Left lung (tissue), 10 donors: ENCODE data around the gene HOMEZ. TPM values are rescaled to one million over a fixed set of nuclear protein-coding genes. Genes with fewer than 3 reads are reported as not detected.
A peak's percentile ranks its signal among the peaks of the same experiment; 100 is the strongest.
"Not testable (repeated sequence)": the region's sequence is repeated elsewhere in the genome, so short reads cannot be mapped to it uniquely, and the experiment has no call there.

ENCODE experiments used
- ATAC-seq: fragments of 200-7000 bp; cut with Tn5 transposase; one replicate; pipeline ENCODE4 v1.9.1; 2020; ENCODE audit warnings: moderate library complexity
- DNase-seq, 4 donors: peaks; one replicate each; pipeline ENCODE4 v3.0.0-alpha.2; 2013 to 2020
- H3K27ac ChIP-seq, 2 donors: fragments of 200-600 bp; sonication (generic) in 1 of 2; one replicate each; pipeline versions ENCODE4 v1.5.0 to v1.8.0; 2020 to 2021
- H3K27me3 ChIP-seq, 2 donors: fragments of 200-600 bp; sonication (generic) in 1 of 2; one replicate each; pipeline versions ENCODE4 v1.5.0 to v1.8.0; 2020 to 2021
- H3K36me3 ChIP-seq, 2 donors: fragments of 200-600 bp; sonication (generic) in 1 of 2; one replicate each; pipeline versions ENCODE4 v1.5.0 to v1.8.0; 2020 to 2021
- H3K4me1 ChIP-seq, 2 donors: fragments of 200-600 bp; one replicate each; pipeline ENCODE4 v1.8.0; 2021
- H3K4me3 ChIP-seq, 2 donors: fragments of 200-600 bp; sonication (generic) in 1 of 2; one replicate each; pipeline versions ENCODE4 v1.5.0 to v1.8.0; 2020 to 2021; ENCODE audit warnings: mild to moderate bottlenecking in 1 of 2
- H3K9me3 ChIP-seq, 2 donors: fragments of 200-600 bp; sonication (generic) in 1 of 2; one replicate each; pipeline versions ENCODE4 v1.5.0 to v1.8.0; 2020 to 2021
- intact Hi-C, 2 donors: fragments of 100-400 bp; cut with DNase I; formaldehyde crosslinking; loops; one replicate each; pipeline versions ENCODE4 v1.11.2 to v1.14.2; 2022
- polyA plus RNA-seq, 6 donors: library from polyadenylated mRNA; unstranded; fragments of 120-200 nt; gene quantifications; one replicate each; pipeline ENCODE4 v1.2.1, GENCODE V29; 2013; ENCODE audit not compliant: insufficient read length in 6 of 6
- total RNA-seq, 2 donors: library from RNA; stranded (reverse); fragmentation: NEBNext Ultra II Directional; extraction: Animal tissue kit (Norgen Biotek cat#: 25700); gene quantifications; one replicate each; pipeline ENCODE4 v1.2.1, GENCODE V29; 2021
- TF ChIP-seq, protein P1 (sequence below), 2 donors: fragments of 200-600 bp; sonication (generic) in 1 of 2; IDR thresholded peaks; one replicate each; pipeline versions ENCODE4 v1.5.0 to v1.8.0; 2021; ENCODE audit warnings: antibody characterized with exemption in 2 of 2
- donor health status: DM: no; HTN: yes; CAD: no.
- donor health status: DM: no; HTN: no; CAD: no.

Gene HOMEZ
- total and polyA plus RNA-seq, 8 donors, result 11.9 to 18.6 (median 15.4) TPM

DNA sequence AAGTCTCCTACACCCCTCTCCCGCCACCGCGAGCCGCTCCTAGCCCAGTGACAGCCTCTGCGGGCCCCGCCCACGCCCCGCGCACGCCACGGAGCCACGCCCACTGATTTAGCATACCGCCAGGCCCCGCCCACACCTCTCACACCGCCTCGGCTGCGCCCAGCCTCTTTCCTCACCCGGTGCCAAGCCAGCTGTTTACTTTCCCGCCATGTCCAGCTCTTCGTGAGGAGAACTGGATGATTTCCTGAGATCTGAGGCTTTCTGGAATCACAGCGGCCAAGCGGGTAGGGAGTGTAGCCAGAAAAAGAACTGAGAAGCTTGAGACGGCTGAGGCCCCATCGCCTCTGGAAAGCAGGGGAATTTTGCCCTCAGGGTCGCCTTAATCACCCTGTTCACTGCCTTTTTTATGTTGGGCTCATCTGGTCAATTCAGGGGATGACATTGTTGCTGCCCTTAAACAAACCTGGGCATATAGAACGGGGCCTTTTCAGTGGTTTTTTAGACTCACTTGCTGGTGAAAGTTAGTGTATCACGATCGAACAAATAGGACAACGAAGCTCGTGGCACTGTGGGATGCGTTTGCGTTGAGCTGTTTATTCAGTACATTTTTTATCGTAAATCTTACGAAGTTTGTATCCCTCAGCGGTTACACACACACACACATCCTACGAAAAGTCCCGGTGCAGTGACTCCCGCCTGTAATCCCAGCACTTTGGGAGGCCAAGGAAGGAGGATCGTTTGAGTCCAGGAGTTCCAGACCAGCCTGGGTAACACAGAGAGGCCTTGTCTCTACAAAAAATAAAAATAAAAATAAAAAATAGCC lies 47.9 kb downstream of the HOMEZ start, which contains the start of gene RNF212B:
TSS of gene RNF212B (plus strand) at position 165 of the 823 bp plus-strand sequence. CDS start 2,410 bp downstream, outside the sequence.
- H3K4me3 ChIP-seq, result peak within 1 kb of the TSS in 1 of 2 donors; percentile 28
- H3K27me3 ChIP-seq, result no peaks in the 10 kb centered on the region
- TF ChIP-seq, protein P1, sequence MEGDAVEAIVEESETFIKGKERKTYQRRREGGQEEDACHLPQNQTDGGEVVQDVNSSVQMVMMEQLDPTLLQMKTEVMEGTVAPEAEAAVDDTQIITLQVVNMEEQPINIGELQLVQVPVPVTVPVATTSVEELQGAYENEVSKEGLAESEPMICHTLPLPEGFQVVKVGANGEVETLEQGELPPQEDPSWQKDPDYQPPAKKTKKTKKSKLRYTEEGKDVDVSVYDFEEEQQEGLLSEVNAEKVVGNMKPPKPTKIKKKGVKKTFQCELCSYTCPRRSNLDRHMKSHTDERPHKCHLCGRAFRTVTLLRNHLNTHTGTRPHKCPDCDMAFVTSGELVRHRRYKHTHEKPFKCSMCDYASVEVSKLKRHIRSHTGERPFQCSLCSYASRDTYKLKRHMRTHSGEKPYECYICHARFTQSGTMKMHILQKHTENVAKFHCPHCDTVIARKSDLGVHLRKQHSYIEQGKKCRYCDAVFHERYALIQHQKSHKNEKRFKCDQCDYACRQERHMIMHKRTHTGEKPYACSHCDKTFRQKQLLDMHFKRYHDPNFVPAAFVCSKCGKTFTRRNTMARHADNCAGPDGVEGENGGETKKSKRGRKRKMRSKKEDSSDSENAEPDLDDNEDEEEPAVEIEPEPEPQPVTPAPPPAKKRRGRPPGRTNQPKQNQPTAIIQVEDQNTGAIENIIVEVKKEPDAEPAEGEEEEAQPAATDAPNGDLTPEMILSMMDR (IDR thresholded peaks at IDR 0.05), result no peak
- intact Hi-C loops, result no loop called here
- peaks cover 0 to 8% of the 10 kb centered on the region in 2 donors for H3K4me1 ChIP-seq
- DNase-seq (peak; percentile 81 to 99 (median 93)), ATAC-seq (peak; percentile 100)
- H3K36me3 ChIP-seq, result no peaks in the 10 kb centered on the region
- no peak within 1 kb of the TSS for H3K27ac ChIP-seq
- H3K9me3 ChIP-seq, result no peaks in the 10 kb centered on the region

DNA sequence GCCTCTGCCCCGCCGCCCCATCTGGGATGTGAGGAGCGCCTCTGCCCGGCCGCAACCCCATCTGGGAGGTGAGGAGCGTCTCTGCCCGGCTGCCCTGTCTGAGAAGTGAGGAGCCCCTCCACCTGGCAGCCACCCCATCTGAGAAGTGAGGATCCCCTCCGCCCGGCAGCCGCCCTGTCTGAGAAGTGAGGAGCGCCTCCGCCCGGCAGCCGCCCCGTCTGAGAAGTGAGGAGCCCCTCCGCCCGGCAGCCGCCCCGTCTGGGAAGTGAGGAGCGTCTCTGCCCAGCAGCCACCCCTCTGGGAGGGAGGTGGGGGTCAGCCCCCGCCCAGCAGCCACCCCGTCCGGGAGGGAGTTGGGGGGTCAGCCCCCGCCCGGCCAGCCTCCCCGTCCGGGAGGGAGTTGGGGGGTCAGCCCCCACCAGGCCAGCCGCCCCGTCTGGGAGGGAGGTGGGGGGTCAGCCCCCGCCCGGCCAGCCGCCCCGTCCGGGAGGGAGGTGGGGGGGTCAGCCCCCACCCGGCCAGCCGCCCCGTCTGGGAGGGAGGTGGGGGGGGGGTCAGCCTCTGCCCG lies 53.6 kb downstream of the HOMEZ start:
- H3K9me3 ChIP-seq, H3K27ac ChIP-seq, DNase-seq, ATAC-seq, intact Hi-C loops, H3K27me3 ChIP-seq, H3K4me1 ChIP-seq, H3K4me3 ChIP-seq, H3K36me3 ChIP-seq: not testable (repeated sequence)

DNA sequence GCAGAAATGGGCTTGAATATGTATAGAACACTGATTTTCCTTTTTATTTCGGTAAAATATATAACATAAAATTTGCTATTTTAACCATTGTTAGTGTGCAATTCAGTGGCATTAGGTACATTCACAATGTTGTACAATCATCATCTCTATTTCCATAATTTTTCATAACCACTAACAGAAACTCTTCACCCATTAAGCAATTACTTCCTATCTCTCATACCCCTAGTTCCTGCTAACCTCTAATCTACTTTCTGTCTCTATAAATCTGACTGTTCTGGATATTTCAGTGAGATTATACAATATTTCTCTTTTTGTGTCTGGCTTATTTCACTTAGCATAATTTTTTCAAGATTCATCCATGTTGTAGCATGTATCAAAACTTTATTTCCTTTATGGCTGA lies 57.1 kb downstream of the HOMEZ start:
- ATAC-seq, result no peak
- Histone ChIP-seq H3K27me3 (no peaks in the 10 kb centered on the region), H3K4me3 (no peak overlapping the region), H3K9me3 (no peaks in the 10 kb centered on the region), H3K27ac (no peak overlapping the region), H3K36me3 (no peaks in the 10 kb centered on the region), H3K4me1 (peaks cover 0 to 5% of the 10 kb centered on the region in 2 donors)
- no peak for DNase-seq
- intact Hi-C loops, result no loop called here
- TF ChIP-seq, protein P1 (IDR thresholded peaks at IDR 0.05), result no peak

DNA sequence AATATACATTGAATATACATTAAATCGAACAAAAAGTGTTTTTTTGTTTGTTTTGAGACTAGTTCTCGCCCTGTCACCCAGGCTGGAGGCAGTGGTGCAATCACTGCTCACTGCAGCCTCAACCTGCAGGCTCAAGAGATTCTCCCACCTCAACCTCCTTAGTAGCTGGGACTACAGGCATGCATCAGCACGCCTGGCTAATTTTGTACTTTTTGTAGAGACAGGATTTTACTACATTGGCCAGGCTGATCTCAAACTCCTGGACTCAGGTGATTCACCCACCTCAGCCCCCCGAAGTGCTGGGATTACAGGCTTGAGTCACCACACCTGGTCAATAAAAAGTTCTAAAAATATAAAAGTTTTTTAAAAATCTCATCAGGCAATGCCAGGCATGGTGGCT lies 58.4 kb downstream of the HOMEZ start:
- Histone ChIP-seq H3K9me3 (no peaks in the 10 kb centered on the region), H3K27ac (no peak overlapping the region), H3K4me1 (peaks cover 0 to 5% of the 10 kb centered on the region in 2 donors), H3K36me3 (no peaks in the 10 kb centered on the region), H3K27me3 (no peaks in the 10 kb centered on the region), H3K4me3 (no peak overlapping the region)
- TF ChIP-seq, protein P1 (IDR thresholded peaks at IDR 0.05), result no peak
- DNase-seq (no peak), ATAC-seq (no peak)
- intact Hi-C loops, result no loop called here

DNA sequence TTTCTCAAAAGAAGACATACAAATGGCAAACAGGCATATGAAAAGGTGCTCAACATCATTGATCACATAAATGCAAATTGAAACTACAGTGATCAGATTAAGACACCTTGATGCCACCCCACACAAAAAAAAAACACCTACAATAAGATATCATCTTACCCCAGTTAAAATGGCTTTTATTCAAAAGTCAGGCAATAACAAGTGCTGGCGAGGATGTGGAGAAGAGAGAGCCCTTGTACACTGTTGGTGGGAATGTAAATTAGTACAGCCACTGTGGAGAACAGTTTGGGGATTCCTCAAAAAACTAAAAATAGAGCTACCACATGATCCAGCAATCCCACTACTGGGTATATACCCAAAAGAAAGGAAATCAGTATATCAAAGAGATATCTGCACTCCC lies 61.0 kb downstream of the HOMEZ start:
- ATAC-seq, intact Hi-C loops: not testable (repeated sequence)

More for the DNA sequence above, 61.0 kb downstream of the HOMEZ start:
- not testable (repeated sequence) for H3K4me3 ChIP-seq, H3K27ac ChIP-seq, H3K36me3 ChIP-seq, H3K4me1 ChIP-seq, DNase-seq, H3K9me3 ChIP-seq, H3K27me3 ChIP-seq

Other genes with a start within 250 kb of the HOMEZ start
- gene PSMB11, start 243.9 kb downstream of the HOMEZ start, total RNA-seq, result not detected
- not detected for gene PSMB11, start 243.9 kb downstream of the HOMEZ start, polyA plus RNA-seq
- 1 to 10 TPM; 6.1 to 9.2 TPM for gene CDH24, start 228.6 kb downstream of the HOMEZ start, total RNA-seq
- 10 to 100 TPM; 11.0 to 14.8 (median 11.8) TPM for gene CDH24, start 228.6 kb downstream of the HOMEZ start, polyA plus RNA-seq
- gene ACIN1, start 191.0 kb downstream of the HOMEZ start, total RNA-seq, result 100 to 1,000 TPM; 137 to 159 TPM
- gene ACIN1, start 191.0 kb downstream of the HOMEZ start, polyA plus RNA-seq, result 100 to 1,000 TPM; 283 to 380 (median 336) TPM
- gene C14orf119, start 190.6 kb downstream of the HOMEZ start, total RNA-seq, result 10 to 100 TPM; 52.6 to 67.6 TPM
- 10 to 100 TPM; 57.9 to 65.3 (median 63.5) TPM for gene C14orf119, start 190.6 kb downstream of the HOMEZ start, polyA plus RNA-seq
- not detected for gene CIROP, start 181.1 kb downstream of the HOMEZ start, total RNA-seq
- gene CIROP, start 181.1 kb downstream of the HOMEZ start, polyA plus RNA-seq, result under 1 TPM in 2 of 6 donors, not detected in 4; 0.06 to 0.08 TPM
- gene CEBPE, start 166.9 kb downstream of the HOMEZ start, total RNA-seq, result 1 to 10 TPM in 1 of 2 donors, under 1 TPM in 1; 0.26 to 1.0 TPM
- gene CEBPE, start 166.9 kb downstream of the HOMEZ start, polyA plus RNA-seq, result under 1 TPM in 4 of 6 donors, not detected in 2; 0.14 to 0.26 (median 0.18) TPM
- 10 to 100 TPM; 38.5 to 42.2 TPM for gene SLC7A8, start 102.5 kb downstream of the HOMEZ start, total RNA-seq
- 100 to 1,000 TPM; 112 to 153 (median 132) TPM for gene SLC7A8, start 102.5 kb downstream of the HOMEZ start, polyA plus RNA-seq
- gene RNF212B, start 48.2 kb downstream of the HOMEZ start, total RNA-seq, result not detected
- gene RNF212B, start 48.2 kb downstream of the HOMEZ start, polyA plus RNA-seq, result under 1 TPM; 0.47 to 0.94 (median 0.74) TPM
- 10 to 100 TPM; 11.3 to 18.6 TPM for gene PPP1R3E, start 16.7 kb upstream of the HOMEZ start, total RNA-seq
- 10 to 100 TPM; 18.8 to 24.5 (median 20.4) TPM for gene PPP1R3E, start 16.7 kb upstream of the HOMEZ start, polyA plus RNA-seq
- gene BCL2L2, start 20.7 kb upstream of the HOMEZ start, total RNA-seq, result 10 to 100 TPM; 37.1 to 49.9 TPM
- 10 to 100 TPM; 39.2 to 41.5 (median 40.4) TPM for gene BCL2L2, start 20.7 kb upstream of the HOMEZ start, polyA plus RNA-seq
- gene PABPN1, start 35.3 kb upstream of the HOMEZ start, total RNA-seq, result 100 to 1,000 TPM; 119 to 138 TPM
- 100 to 1,000 TPM; 187 to 256 (median 214) TPM for gene PABPN1, start 35.3 kb upstream of the HOMEZ start, polyA plus RNA-seq
- 10 to 100 TPM; 13.2 to 27.1 TPM for gene SLC22A17, start 66.8 kb upstream of the HOMEZ start, total RNA-seq
- gene SLC22A17, start 66.8 kb upstream of the HOMEZ start, polyA plus RNA-seq, result 10 to 100 TPM; 27.1 to 41.5 (median 35.6) TPM
- 10 to 100 TPM; 15.8 to 17.0 TPM for gene EFS, start 79.0 kb upstream of the HOMEZ start, total RNA-seq
- 10 to 100 TPM; 39.7 to 64.1 (median 47.3) TPM for gene EFS, start 79.0 kb upstream of the HOMEZ start, polyA plus RNA-seq
- not detected for gene IL25, start 86.7 kb upstream of the HOMEZ start, total RNA-seq
- gene IL25, start 86.7 kb upstream of the HOMEZ start, polyA plus RNA-seq, result not detected
- gene CMTM5, start 90.9 kb upstream of the HOMEZ start, total RNA-seq, result 1 to 10 TPM in 1 of 2 donors, under 1 TPM in 1; 0.71 to 2.0 TPM
- gene CMTM5, start 90.9 kb upstream of the HOMEZ start, polyA plus RNA-seq, result 1 to 10 TPM; 2.1 to 4.1 (median 3.0) TPM
- 1 to 10 TPM; 1.4 to 1.5 TPM for gene MYH6, start 122.1 kb upstream of the HOMEZ start, total RNA-seq
- under 1 TPM in 3 of 6 donors, not detected in 3; 0.03 to 0.05 (median 0.04) TPM for gene MYH6, start 122.1 kb upstream of the HOMEZ start, polyA plus RNA-seq
- gene MYH7, start 149.5 kb upstream of the HOMEZ start, total RNA-seq, result 1 to 10 TPM; 1.2 to 1.8 TPM
- 1 to 10 TPM in 1 of 6 donors, under 1 TPM in 4, not detected in 1; 0.03 to 2.0 (median 0.04) TPM for gene MYH7, start 149.5 kb upstream of the HOMEZ start, polyA plus RNA-seq
- gene NGDN, start 183.6 kb upstream of the HOMEZ start, total RNA-seq, result 10 to 100 TPM; 21.6 to 31.4 TPM
- 10 to 100 TPM; 58.1 to 79.3 (median 61.6) TPM for gene NGDN, start 183.6 kb upstream of the HOMEZ start, polyA plus RNA-seq